ENCODE measurements around the gene FBXO36. TPM values are rescaled to one million over a fixed set of nuclear protein-coding genes. Genes with fewer than 3 reads are reported as not detected.
"Not testable (repeated sequence)": the region's sequence is repeated elsewhere in the genome, so short reads cannot be mapped to it uniquely, and the experiment has no call there.

Gene FBXO36
- total and polyA plus RNA-seq, 2 of the 13 experiments (the other 11 are each of a cell fraction or from before 2014, with no cell fraction given) = 2.8 TPM

- TF ChIP-seq ZBTB10 (CRISPR knock-in tag; IDR thresholded peaks at IDR 0.05; ENCODE audit: borderline replicate concordance) (peak; percentile 82; the same call in 1 of the 2 replicates), ZBTB7B (CRISPR knock-in tag; IDR thresholded peaks at IDR 0.05) (peak; percentile 72), TFDP2 (CRISPR knock-in tag; IDR thresholded peaks at IDR 0.05) (peak; percentile 32; the same call in 1 of the 2 replicates), ZNF484 (CRISPR knock-in tag; IDR thresholded peaks at IDR 0.05; ENCODE audit: borderline replicate concordance, low read depth) (no peak), MXD3 (CRISPR knock-in tag; IDR thresholded peaks at IDR 0.05) (no peak)
These were observed 333 bp upstream of the FBXO36 start, which contains the start of gene TRIP12 (continued) for GRCh38 chr2:229921892-229922448.

GRCh38 chr2:229924541-229924940, 2.2 kb downstream of the FBXO36 start:
- BruUV-seq (replicated peaks); H3K4me3 ChIP-seq (replicated peaks in 1 of 3; ENCODE audit: insufficient read depth in 1 of 3, low read depth in 2 of 3, low read length in 3 of 3); ATAC-seq; H3K36me3 ChIP-seq (replicated peaks in 1 of 2; ENCODE audit: control insufficient read depth in 1 of 2, insufficient read depth in 2 of 2, low read length in 2 of 2); H3K9me3 ChIP-seq (ENCODE audit: low read length); DNase-seq (ENCODE audit: low spot score); H3K9ac ChIP-seq (ENCODE audit: insufficient read depth, low read depth, low read length); POLR2A ChIA-PET; H3K27ac ChIP-seq (ENCODE audit: extremely low read length, insufficient read depth, low read length); H3K27me3 ChIP-seq (ENCODE audit: control insufficient read depth in 1 of 2, insufficient read depth in 2 of 2, low read length in 2 of 2); H2AFZ ChIP-seq (ENCODE audit: low read length); in situ Hi-C loops (cut with HindIII; ENCODE audit: extremely low pct_ligation_motif_present, low pct_unique_long_range_greater_than_20kb); FAIRE-seq; H4K20me1 ChIP-seq (ENCODE audit: insufficient read depth, low read length); CTCF ChIA-PET (ENCODE audit: low intra/inter-chr PET ratio, low total read pairs): not testable (repeated sequence)
- H3K4me1 ChIP-seq (ENCODE audit: insufficient read depth, low read length) = peaks cover 18% of the 10 kb centered on the region
- H3K4me2 ChIP-seq (ENCODE audit: low read depth, low read length) = 0 out of 2 replicates have a peak overlapping the region, but pooled peaks have one; percentile 2
- H3K79me2 ChIP-seq (ENCODE audit: insufficient read depth, low read length) = peaks cover 19% of the 10 kb centered on the region
- 91% methylated on average over 10 of the region's 10 CpGs for WGBS (ENCODE audit: low lambda C conversion rate)
- intact Hi-C loops (cut with micrococcal nuclease; ENCODE audit: unreplicated experiment) = loop anchor here (5.0 kb wide), 1 partner anchor 122 kb away; no protein-coding TSS in a partner anchor
- TF ChIP-seq ZNF460 (CRISPR knock-in tag; IDR thresholded peaks at IDR 0.05; ENCODE audit: borderline replicate concordance) = 0 out of 2 replicates have a peak, but pooled peaks have one; percentile 16

All from HepG2 (cell line).